ENCODE results near the gene CDC23. TPM values are rescaled to one million over a fixed set of nuclear protein-coding genes. Genes with fewer than 3 reads are reported as not detected.
"Not testable (repeated sequence)": the region's sequence is repeated elsewhere in the genome, so short reads cannot be mapped to it uniquely, and the experiment has no call there.

Gene CDC23
- total RNA-seq (27.9 TPM), polyA plus RNA-seq (18.8 TPM)
- long read RNA-seq, donor 1, partial matches to known transcripts: 0 of 3 reads
- long read RNA-seq, donor 1, other reads (novel, unspliced or antisense): 0 of 3 reads
- long read RNA-seq, donor 2: 0 reads
- long read RNA-seq, donor 3, transcript CDC23-202 (16 exons, 3,155 nt): minor isoform, 9 of 20 reads
- long read RNA-seq, donor 3, transcript CDC23-201 (3 exons, 1,079 nt): major isoform, 10 of 20 reads
- long read RNA-seq, donor 3, partial matches to known transcripts: 0 of 20 reads
- long read RNA-seq, donor 3, other reads (novel, unspliced or antisense): 0 of 20 reads
- long read RNA-seq, donor 4, transcript CDC23-202 (16 exons, 3,155 nt): major isoform, 8 of 10 reads
- long read RNA-seq, donor 4, partial matches to known transcripts: 0 of 10 reads
- long read RNA-seq, donor 4, other reads (novel, unspliced or antisense): 0 of 10 reads
- long read RNA-seq, donor 5, transcript CDC23-201 (3 exons, 1,079 nt): minor isoform, 6 of 21 reads
- long read RNA-seq, donor 5, transcript CDC23-202 (16 exons, 3,155 nt): major isoform, 13 of 21 reads
- long read RNA-seq, donor 5, partial matches to known transcripts: 0 of 21 reads
- long read RNA-seq, donor 5, other reads (novel, unspliced or antisense): 0 of 21 reads
- long read RNA-seq, donor 6, transcript CDC23-202 (16 exons, 3,155 nt): major isoform, 11 of 17 reads
- long read RNA-seq, donor 6, partial matches to known transcripts: 0 of 17 reads
- long read RNA-seq, donor 6, other reads (novel, unspliced or antisense): 0 of 17 reads
- long read RNA-seq, donor 7, transcript CDC23-202 (16 exons, 3,155 nt): major isoform, 5 of 10 reads
- long read RNA-seq, donor 7, partial matches to known transcripts: 0 of 10 reads
- long read RNA-seq, donor 7, other reads (novel, unspliced or antisense): 0 of 10 reads
- long read RNA-seq, donor 8, partial matches to known transcripts: 0 of 2 reads
- long read RNA-seq, donor 8, other reads (novel, unspliced or antisense): 0 of 2 reads
- long read RNA-seq, donor 9, partial matches to known transcripts: 0 of 7 reads
- long read RNA-seq, donor 9, other reads (novel, unspliced or antisense): 0 of 7 reads
- long read RNA-seq, donor 10, partial matches to known transcripts: 0 of 5 reads
- long read RNA-seq, donor 10, other reads (novel, unspliced or antisense): 0 of 5 reads

GRCh38 chr5:138213161-138214029 is at the start of gene CDC23:
TSS of gene CDC23 (minus strand) at chr5:138213323. CDS start at chr5:138213312, 11 bp downstream.
- 1% methylated on average over 32 of the region's 32 CpGs for WGBS
- H3K27me3 ChIP-seq (ENCODE audit: control insufficient read depth in 2 of 2, insufficient read depth in 1 of 2, low read length in 1 of 2): no peaks in the 10 kb centered on the region

GRCh38 chr5:138258704-138259292 is 45.7 kb upstream of the CDC23 start:
- Histone ChIP-seq H3K27ac (ENCODE audit: low read depth in 1 of 2, low read length in 1 of 2) (no peak overlapping the region), H3K27me3 (ENCODE audit: control insufficient read depth in 2 of 2, insufficient read depth in 1 of 2, low read length in 1 of 2) (peaks cover 0 to 3% of the 10 kb centered on the region in 2 donors), H3K4me3 (ENCODE audit: low read length in 2 of 2) (no peak overlapping the region), H3K36me3 (ENCODE audit: control insufficient read depth in 2 of 2, insufficient read depth in 2 of 2, low read length in 1 of 2) (no peaks in the 10 kb centered on the region), H3K9me3 (ENCODE audit: control insufficient read depth in 2 of 2, insufficient read depth in 1 of 2, low read length in 1 of 2) (no peaks in the 10 kb centered on the region), H3K4me1 (ENCODE audit: control insufficient read depth in 2 of 2, insufficient read depth in 2 of 2, low read length in 2 of 2) (no peaks in the 10 kb centered on the region)
- no peak for DNase-seq (ENCODE audit: low read depth in 6 of 9, low spot score in 9 of 9)
- 90% methylated on average over 4 of the region's 4 CpGs for WGBS

More at GRCh38 chr5:138213161-138214029, at the start of gene CDC23:
- peak; percentile 88 to 98 (median 95) for DNase-seq (ENCODE audit: low read depth in 6 of 9, low spot score in 9 of 9)
- peaks cover 3% of the 10 kb centered on the region in 2 donors for H3K36me3 ChIP-seq (ENCODE audit: control insufficient read depth in 2 of 2, insufficient read depth in 2 of 2, low read length in 1 of 2)
- H3K9me3 ChIP-seq (ENCODE audit: control insufficient read depth in 2 of 2, insufficient read depth in 1 of 2, low read length in 1 of 2): no peaks in the 10 kb centered on the region
- peak within 1 kb of the TSS; percentile 70 to 84 for H3K27ac ChIP-seq (ENCODE audit: low read depth in 1 of 2, low read length in 1 of 2)
- peak within 1 kb of the TSS; percentile 95 to 100 for H3K4me3 ChIP-seq (ENCODE audit: low read length in 2 of 2)
- peaks cover 0 to 13% of the 10 kb centered on the region in 2 donors for H3K4me1 ChIP-seq (ENCODE audit: control insufficient read depth in 2 of 2, insufficient read depth in 2 of 2, low read length in 2 of 2)

- Histone ChIP-seq H3K4me1 (ENCODE audit: control insufficient read depth in 2 of 2, insufficient read depth in 2 of 2, low read length in 2 of 2) (no peaks in the 10 kb centered on the region), H3K27ac (ENCODE audit: low read depth in 1 of 2, low read length in 1 of 2) (no peak overlapping the region), H3K27me3 (ENCODE audit: control insufficient read depth in 2 of 2, insufficient read depth in 1 of 2, low read length in 1 of 2) (peaks cover 0 to 3% of the 10 kb centered on the region in 2 donors), H3K4me3 (ENCODE audit: low read length in 2 of 2) (no peak overlapping the region), H3K9me3 (ENCODE audit: control insufficient read depth in 2 of 2, insufficient read depth in 1 of 2, low read length in 1 of 2) (no peaks in the 10 kb centered on the region), H3K36me3 (ENCODE audit: control insufficient read depth in 2 of 2, insufficient read depth in 2 of 2, low read length in 1 of 2) (no peaks in the 10 kb centered on the region)
- no peak for DNase-seq (ENCODE audit: low read depth in 6 of 9, low spot score in 9 of 9)
- WGBS: 95% methylated on average over 29 of the region's 29 CpGs
Measured at GRCh38 chr5:138257583-138257982, 44.5 kb upstream of the CDC23 start.

- Histone ChIP-seq H3K4me1 (ENCODE audit: control insufficient read depth in 2 of 2, insufficient read depth in 2 of 2, low read length in 2 of 2) (no peaks in the 10 kb centered on the region), H3K36me3 (ENCODE audit: control insufficient read depth in 2 of 2, insufficient read depth in 2 of 2, low read length in 1 of 2) (no peaks in the 10 kb centered on the region), H3K27me3 (ENCODE audit: control insufficient read depth in 2 of 2, insufficient read depth in 1 of 2, low read length in 1 of 2) (peaks cover 0 to 3% of the 10 kb centered on the region in 2 donors), H3K4me3 (ENCODE audit: low read length in 2 of 2) (no peak overlapping the region), H3K27ac (ENCODE audit: low read depth in 1 of 2, low read length in 1 of 2) (no peak overlapping the region), H3K9me3 (ENCODE audit: control insufficient read depth in 2 of 2, insufficient read depth in 1 of 2, low read length in 1 of 2) (no peaks in the 10 kb centered on the region)
- over 99% methylated on average over 3 of the region's 3 CpGs for WGBS
- no peak for DNase-seq (ENCODE audit: low read depth in 6 of 9, low spot score in 9 of 9)
Measured at GRCh38 chr5:138252944-138253343, 39.8 kb upstream of the CDC23 start.

- H3K4me1 ChIP-seq (ENCODE audit: control insufficient read depth in 2 of 2, insufficient read depth in 2 of 2, low read length in 2 of 2); H3K27ac ChIP-seq (ENCODE audit: low read depth in 1 of 2, low read length in 1 of 2); H3K4me3 ChIP-seq (ENCODE audit: low read length in 2 of 2); DNase-seq (ENCODE audit: low read depth in 6 of 9, low spot score in 9 of 9); H3K9me3 ChIP-seq (ENCODE audit: control insufficient read depth in 2 of 2, insufficient read depth in 1 of 2, low read length in 1 of 2); H3K36me3 ChIP-seq (ENCODE audit: control insufficient read depth in 2 of 2, insufficient read depth in 2 of 2, low read length in 1 of 2): not testable (repeated sequence)
- whole genome bisulfite sequencing: 98% methylated on average over 2 of the region's 2 CpGs
- H3K27me3 ChIP-seq (ENCODE audit: control insufficient read depth in 2 of 2, insufficient read depth in 1 of 2, low read length in 1 of 2): peaks cover 0 to 12% of the 10 kb centered on the region in 2 donors
Measured at GRCh38 chr5:138247800-138248199, 34.7 kb upstream of the CDC23 start.

GRCh38 chr5:138246822-138247221 is 33.7 kb upstream of the CDC23 start:
- H3K27me3 ChIP-seq (ENCODE audit: control insufficient read depth in 2 of 2, insufficient read depth in 1 of 2, low read length in 1 of 2): peaks cover 0 to 21% of the 10 kb centered on the region in 2 donors
- H3K9me3 ChIP-seq (ENCODE audit: control insufficient read depth in 2 of 2, insufficient read depth in 1 of 2, low read length in 1 of 2): no peaks in the 10 kb centered on the region
- no peak overlapping the region for H3K4me3 ChIP-seq (ENCODE audit: low read length in 2 of 2)
- H3K36me3 ChIP-seq (ENCODE audit: control insufficient read depth in 2 of 2, insufficient read depth in 2 of 2, low read length in 1 of 2): no peaks in the 10 kb centered on the region
- H3K27ac ChIP-seq (ENCODE audit: low read depth in 1 of 2, low read length in 1 of 2): no peak overlapping the region
- no peak for DNase-seq (ENCODE audit: low read depth in 6 of 9, low spot score in 9 of 9)
- 98% methylated on average over 4 of the region's 4 CpGs for WGBS
- peaks cover 3 to 7% of the 10 kb centered on the region in 2 donors for H3K4me1 ChIP-seq (ENCODE audit: control insufficient read depth in 2 of 2, insufficient read depth in 2 of 2, low read length in 2 of 2)

- no peak for DNase-seq (ENCODE audit: low read depth in 6 of 9, low spot score in 9 of 9)
- Histone ChIP-seq H3K4me3 (ENCODE audit: low read length in 2 of 2) (no peak overlapping the region), H3K36me3 (ENCODE audit: control insufficient read depth in 2 of 2, insufficient read depth in 2 of 2, low read length in 1 of 2) (no peaks in the 10 kb centered on the region), H3K4me1 (ENCODE audit: control insufficient read depth in 2 of 2, insufficient read depth in 2 of 2, low read length in 2 of 2) (peaks cover 4 to 11% of the 10 kb centered on the region in 2 donors), H3K9me3 (ENCODE audit: control insufficient read depth in 2 of 2, insufficient read depth in 1 of 2, low read length in 1 of 2) (no peaks in the 10 kb centered on the region), H3K27me3 (ENCODE audit: control insufficient read depth in 2 of 2, insufficient read depth in 1 of 2, low read length in 1 of 2) (peaks cover 0 to 26% of the 10 kb centered on the region in 2 donors), H3K27ac (ENCODE audit: low read depth in 1 of 2, low read length in 1 of 2) (no peak overlapping the region)
- 96% methylated on average over 4 of the region's 4 CpGs for WGBS
Measured at GRCh38 chr5:138246334-138246733, 33.2 kb upstream of the CDC23 start.

- Histone ChIP-seq H3K27ac (ENCODE audit: low read depth in 1 of 2, low read length in 1 of 2) (no peak overlapping the region), H3K4me1 (ENCODE audit: control insufficient read depth in 2 of 2, insufficient read depth in 2 of 2, low read length in 2 of 2) (peaks cover 4 to 12% of the 10 kb centered on the region in 2 donors), H3K9me3 (ENCODE audit: control insufficient read depth in 2 of 2, insufficient read depth in 1 of 2, low read length in 1 of 2) (no peaks in the 10 kb centered on the region), H3K36me3 (ENCODE audit: control insufficient read depth in 2 of 2, insufficient read depth in 2 of 2, low read length in 1 of 2) (no peaks in the 10 kb centered on the region), H3K27me3 (ENCODE audit: control insufficient read depth in 2 of 2, insufficient read depth in 1 of 2, low read length in 1 of 2) (peaks cover 0 to 32% of the 10 kb centered on the region in 2 donors), H3K4me3 (ENCODE audit: low read length in 2 of 2) (no peak overlapping the region)
- DNase-seq (ENCODE audit: low read depth in 6 of 9, low spot score in 9 of 9): no peak
- 89% methylated on average over 1 of the region's 1 CpG for WGBS
Measured at GRCh38 chr5:138245717-138246116, 32.6 kb upstream of the CDC23 start.

Data from thymus (tissue), 14 donors.